Skeletal muscle tissue (tissue), 4 donors: ENCODE measurements around the gene TAF11L6. TPM values are rescaled to one million over a fixed set of nuclear protein-coding genes. Genes with fewer than 3 reads are reported as not detected.
"Not testable (repeated sequence)": the region's sequence is repeated elsewhere in the genome, so short reads cannot be mapped to it uniquely, and the experiment has no call there.

Experiments used
- H3K27ac ChIP-seq: one replicate; pipeline ENCODE4 v1.7.0; 2013; ENCODE audit warnings: mild to moderate bottlenecking, low read depth, low read length, inconsistent platforms
- H3K27me3 ChIP-seq, 3 donors: one replicate each; pipeline ENCODE4 v1.7.0; 2013; ENCODE audit warnings: low read length in 3 of 3; ENCODE audit not compliant: control insufficient read depth in 3 of 3, insufficient read depth in 3 of 3
- H3K36me3 ChIP-seq, 3 donors: one replicate each; pipeline ENCODE4 v1.7.0; 2013; ENCODE audit warnings: low read length in 3 of 3; ENCODE audit not compliant: control insufficient read depth in 3 of 3, insufficient read depth in 3 of 3
- H3K4me1 ChIP-seq, 3 donors: one replicate each; pipeline ENCODE4 v1.7.0; 2013; ENCODE audit warnings: low read length in 3 of 3, mild to moderate bottlenecking in 3 of 3; ENCODE audit not compliant: control insufficient read depth in 3 of 3, insufficient read depth in 3 of 3
- H3K4me3 ChIP-seq, 3 donors: one replicate each; pipeline ENCODE4 v1.7.0; 2013; ENCODE audit warnings: low read length in 3 of 3
- H3K9ac ChIP-seq, 3 donors: one replicate each; pipeline ENCODE4 v1.7.0; 2013; ENCODE audit warnings: low read length in 3 of 3, mild to moderate bottlenecking in 3 of 3, moderate library complexity in 2 of 3, low read depth in 1 of 3
- H3K9me3 ChIP-seq, 3 donors: one replicate each; pipeline ENCODE4 v1.7.0; 2013; ENCODE audit warnings: low read length in 3 of 3; ENCODE audit not compliant: control insufficient read depth in 3 of 3
- total RNA-seq: library from RNA; depleted of rRNA; stranded (reverse); fragments of >200 nt; gene quantifications from one replicate; pipeline ENCODE4 v1.2.3, GENCODE V29; 2014
- donor health status: Osteomylitis.

TAF11L6 gene
- not detected for total RNA-seq

GRCh38 chr5:17528369-17528768 lies at the start of gene TAF11L6:
Gene TAF11L6, plus strand, starts transcription at chr5:17528669.
- not testable (repeated sequence) for H3K27me3 ChIP-seq, H3K27ac ChIP-seq, H3K36me3 ChIP-seq, H3K9me3 ChIP-seq, H3K4me1 ChIP-seq, H3K9ac ChIP-seq, H3K4me3 ChIP-seq

- no peak overlapping the region for H3K9ac ChIP-seq
- H3K4me1 ChIP-seq = no peaks in the 10 kb centered on the region
- H3K36me3 ChIP-seq = no peaks in the 10 kb centered on the region
- no peaks in the 10 kb centered on the region for H3K27me3 ChIP-seq
- no peak overlapping the region for H3K4me3 ChIP-seq
- H3K27ac ChIP-seq = no peak overlapping the region
- H3K9me3 ChIP-seq = no peaks in the 10 kb centered on the region
Observed at GRCh38 chr5:17481378-17481777, 47.1 kb upstream of the TAF11L6 start.

GRCh38 chr5:17482790-17483189 lies 45.7 kb upstream of the TAF11L6 start:
- Histone ChIP-seq H3K9me3 (no peaks in the 10 kb centered on the region), H3K27ac (no peak overlapping the region), H3K27me3 (no peaks in the 10 kb centered on the region), H3K4me1 (no peaks in the 10 kb centered on the region), H3K4me3 (no peak overlapping the region), H3K36me3 (no peaks in the 10 kb centered on the region), H3K9ac (no peak overlapping the region)

GRCh38 chr5:17486464-17487173 lies 41.9 kb upstream of the TAF11L6 start:
- not testable (repeated sequence) for H3K36me3 ChIP-seq, H3K27ac ChIP-seq, H3K9ac ChIP-seq, H3K4me3 ChIP-seq, H3K4me1 ChIP-seq, H3K27me3 ChIP-seq, H3K9me3 ChIP-seq

GRCh38 chr5:17487174-17487512 lies 41.3 kb upstream of the TAF11L6 start:
- Histone ChIP-seq H3K4me3 (no peak overlapping the region), H3K9me3 (no peaks in the 10 kb centered on the region), H3K27me3 (no peaks in the 10 kb centered on the region), H3K36me3 (no peaks in the 10 kb centered on the region), H3K4me1 (no peaks in the 10 kb centered on the region), H3K9ac (no peak overlapping the region), H3K27ac (no peak overlapping the region)

- not testable (repeated sequence) for H3K27ac ChIP-seq, H3K9ac ChIP-seq, H3K9me3 ChIP-seq, H3K27me3 ChIP-seq, H3K4me3 ChIP-seq, H3K36me3 ChIP-seq, H3K4me1 ChIP-seq
Observed at GRCh38 chr5:17491257-17491656, 37.2 kb upstream of the TAF11L6 start.

- no peaks in the 10 kb centered on the region for H3K27me3 ChIP-seq
- H3K36me3 ChIP-seq = no peaks in the 10 kb centered on the region
- H3K9ac ChIP-seq = no peak overlapping the region
- H3K27ac ChIP-seq = no peak overlapping the region
- H3K4me3 ChIP-seq = no peak overlapping the region
- H3K4me1 ChIP-seq = no peaks in the 10 kb centered on the region
- no peaks in the 10 kb centered on the region for H3K9me3 ChIP-seq
Observed at GRCh38 chr5:17492770-17493169, 35.7 kb upstream of the TAF11L6 start.

- Histone ChIP-seq H3K27ac (no peak overlapping the region), H3K4me1 (no peaks in the 10 kb centered on the region), H3K9me3 (no peaks in the 10 kb centered on the region), H3K27me3 (no peaks in the 10 kb centered on the region), H3K4me3 (no peak overlapping the region), H3K36me3 (no peaks in the 10 kb centered on the region), H3K9ac (no peak overlapping the region)
Observed at GRCh38 chr5:17497446-17497845, 31.0 kb upstream of the TAF11L6 start.

GRCh38 chr5:17497931-17498330 lies 30.5 kb upstream of the TAF11L6 start, which contains the start of gene TAF11L2:
Gene TAF11L2, plus strand, starts transcription at chr5:17498231.
- H3K9ac ChIP-seq, H3K4me1 ChIP-seq, H3K36me3 ChIP-seq, H3K4me3 ChIP-seq, H3K9me3 ChIP-seq, H3K27me3 ChIP-seq, H3K27ac ChIP-seq: not testable (repeated sequence)

GRCh38 chr5:17511775-17512325 lies 16.6 kb upstream of the TAF11L6 start:
- Histone ChIP-seq H3K4me3 (no peak overlapping the region), H3K27me3 (no peaks in the 10 kb centered on the region), H3K4me1 (no peaks in the 10 kb centered on the region), H3K36me3 (no peaks in the 10 kb centered on the region), H3K9me3 (no peaks in the 10 kb centered on the region), H3K27ac (no peak overlapping the region), H3K9ac (no peak overlapping the region)
